Stomach (tissue), 9 donors: ENCODE results near the gene PPP1R12B. TPM values are rescaled to one million over a fixed set of nuclear protein-coding genes. Genes with fewer than 3 reads are reported as not detected.
"Not testable (repeated sequence)": the region's sequence is repeated elsewhere in the genome, so short reads cannot be mapped to it uniquely, and the experiment has no call there.

Experiments
- DNase-seq, 2 donors: peaks; one replicate each; pipeline versions ENCODE4 v3.0.0 to v3.0.0-alpha.2; 2013 to 2019
- H3K27ac ChIP-seq, 5 donors: fragments of 200-600 bp in 4 of 5; sonication (generic) in 4 of 5; one replicate each; pipeline ENCODE4 v1.5.1; 2013 to 2019; ENCODE audit warnings: mild to moderate bottlenecking in 1 of 5, moderate library complexity in 1 of 5
- H3K27me3 ChIP-seq, 3 donors: fragments of 200-600 bp; sonication (generic); one replicate each; pipeline ENCODE4 v1.5.1; 2017 to 2019; ENCODE audit warnings: mixed run types in 1 of 3
- H3K36me3 ChIP-seq, 4 donors: fragments of 200-600 bp; sonication (generic); 1 replicate in 3 of 4; 2 replicates in 1 of 4; pipeline ENCODE4 v1.5.1; 2016 to 2019
- H3K4me1 ChIP-seq, 4 donors: fragments of 200-600 bp; sonication (generic); one replicate each; pipeline ENCODE4 v1.5.1; 2016 to 2019
- H3K4me3 ChIP-seq, 4 donors: fragments of 200-600 bp; sonication (generic) in 3 of 4; one replicate each; pipeline ENCODE4 v1.5.1; 2016 to 2019; ENCODE audit warnings: mild to moderate bottlenecking in 1 of 4
- H3K9me3 ChIP-seq, 4 donors: fragments of 200-600 bp; sonication (generic); one replicate each; pipeline ENCODE4 v1.5.1; 2016 to 2019
- EP300 ChIP-seq: sonication (generic); formaldehyde crosslinking; IDR thresholded peaks from one replicate; pipeline ENCODE4 v1.6.1; 2017; ENCODE audit warnings: antibody characterized with exemption
- POLR2A ChIP-seq, 4 donors: fragments of 450-650 bp; IDR thresholded peaks; one replicate each; pipeline ENCODE4 v1.6.1; 2016; ENCODE audit warnings: antibody characterized with exemption in 4 of 4, control low read depth in 2 of 4, mild to moderate bottlenecking in 1 of 4, moderate library complexity in 1 of 4
- POLR2AphosphoS5 ChIP-seq, 3 donors: sonication (generic); formaldehyde crosslinking; IDR thresholded peaks; one replicate each; pipeline ENCODE4 v1.6.1; 2016; ENCODE audit warnings: antibody characterized with exemption in 3 of 3
- WGBS, 5 donors: extraction: QIAGEN DNeasy Blood & Tissue Kit in 3 of 5; methylation state at CpG; one replicate each; pipeline versions ENCODE4 v1.1.5 to v1.1.7; 2013 to 2018; 5-methylcytosine and 5-hydroxymethylcytosine counted together
- intact Hi-C: fragments of 100-400 bp; cut with DNase I; formaldehyde crosslinking; loops from one replicate; pipeline ENCODE4 v1.15.1; 2023; ENCODE audit warnings: low total_unique reads
- polyA plus RNA-seq, 3 donors: library from polyadenylated mRNA; stranded (reverse); fragments of 200-250 nt; gene quantifications; one replicate each; pipeline ENCODE4 v1.2.3, GENCODE V29; 2013
- total RNA-seq, 5 donors: library from RNA; depleted of rRNA; stranded (reverse); fragments of >200 nt; gene quantifications; one replicate each; pipeline versions ENCODE4 v1.1.0 to v1.2.3, GENCODE V29; 2014 to 2016
- TF ChIP-seq, protein P1 (sequence below), 7 experiments: fragments of 450-650 bp in 4 of 7; fragments of 200-600 bp in 3 of 7; sonication (generic) in 3 of 7; IDR thresholded peaks; one replicate each; pipeline ENCODE4 v1.5.1; 2016 to 2019; ENCODE audit warnings: antibody characterized with exemption in 7 of 7, control low read depth in 2 of 7, mild to moderate bottlenecking in 1 of 7
- donor health status: healthy with polysubstance abuse.
- donor health status: Bipolar disorder and iron deficiency.
- donor health status: healthy.

Gene PPP1R12B
- total and polyA plus RNA-seq, 8 donors: 9.7 to 352 (median 96.0) TPM

GRCh38 chr1:202619505-202619904 lies 271.0 kb downstream of the PPP1R12B start:
- H3K4me3 ChIP-seq: no peak overlapping the region
- peak in 1 of 2 donors; percentile 33 for DNase-seq
- H3K27me3 ChIP-seq: peaks cover 0 to 19% (median 0%) of the 10 kb centered on the region in 3 donors
- intact Hi-C loops: no loop called here
- TF ChIP-seq, protein P1, sequence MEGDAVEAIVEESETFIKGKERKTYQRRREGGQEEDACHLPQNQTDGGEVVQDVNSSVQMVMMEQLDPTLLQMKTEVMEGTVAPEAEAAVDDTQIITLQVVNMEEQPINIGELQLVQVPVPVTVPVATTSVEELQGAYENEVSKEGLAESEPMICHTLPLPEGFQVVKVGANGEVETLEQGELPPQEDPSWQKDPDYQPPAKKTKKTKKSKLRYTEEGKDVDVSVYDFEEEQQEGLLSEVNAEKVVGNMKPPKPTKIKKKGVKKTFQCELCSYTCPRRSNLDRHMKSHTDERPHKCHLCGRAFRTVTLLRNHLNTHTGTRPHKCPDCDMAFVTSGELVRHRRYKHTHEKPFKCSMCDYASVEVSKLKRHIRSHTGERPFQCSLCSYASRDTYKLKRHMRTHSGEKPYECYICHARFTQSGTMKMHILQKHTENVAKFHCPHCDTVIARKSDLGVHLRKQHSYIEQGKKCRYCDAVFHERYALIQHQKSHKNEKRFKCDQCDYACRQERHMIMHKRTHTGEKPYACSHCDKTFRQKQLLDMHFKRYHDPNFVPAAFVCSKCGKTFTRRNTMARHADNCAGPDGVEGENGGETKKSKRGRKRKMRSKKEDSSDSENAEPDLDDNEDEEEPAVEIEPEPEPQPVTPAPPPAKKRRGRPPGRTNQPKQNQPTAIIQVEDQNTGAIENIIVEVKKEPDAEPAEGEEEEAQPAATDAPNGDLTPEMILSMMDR (IDR thresholded peaks at IDR 0.05): no peak
- no peak for TF ChIP-seq POLR2A (IDR thresholded peaks at IDR 0.05)
- no peak for TF ChIP-seq POLR2AphosphoS5 (IDR thresholded peaks at IDR 0.05)
- no peak for TF ChIP-seq EP300
- 47 to 78% (median 65%) methylated on average over 2 of the region's 2 CpGs for WGBS, 5 donors
- H3K4me1 ChIP-seq: peaks cover 21 to 61% (median 37%) of the 10 kb centered on the region in 4 donors
- H3K9me3 ChIP-seq: no peaks in the 10 kb centered on the region
- H3K27ac ChIP-seq: no peak overlapping the region
- H3K36me3 ChIP-seq: no peaks in the 10 kb centered on the region

DNA sequence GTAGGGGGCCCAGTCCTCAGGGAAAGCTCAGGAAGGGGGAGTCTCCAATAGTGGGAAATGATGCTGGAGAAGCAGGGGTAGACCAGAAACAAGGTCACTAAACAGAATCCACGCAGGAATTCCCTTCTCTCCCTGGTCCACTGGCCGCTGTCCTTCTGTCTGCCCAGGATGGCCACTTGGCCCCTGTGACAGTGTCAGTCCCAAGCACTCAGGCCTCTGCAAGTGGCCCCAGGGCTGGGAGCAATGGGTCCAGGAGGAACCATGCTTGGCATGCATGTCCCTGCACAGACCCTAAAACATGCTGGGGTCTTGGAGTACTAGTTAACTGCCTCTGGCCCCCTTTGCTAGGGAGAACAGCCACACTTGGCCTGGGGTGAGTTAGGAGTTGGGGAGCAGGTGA lies 271.5 kb downstream of the PPP1R12B start:
- H3K4me3 ChIP-seq, DNase-seq, H3K27ac ChIP-seq, H3K36me3 ChIP-seq, H3K9me3 ChIP-seq, intact Hi-C loops: not testable (repeated sequence)
- Histone ChIP-seq H3K27me3 (peaks cover 0 to 19% (median 0%) of the 10 kb centered on the region in 3 donors), H3K4me1 (peaks cover 18 to 56% (median 33%) of the 10 kb centered on the region in 4 donors)
- WGBS, 5 donors: 89 to 100% (median 94%) methylated on average over 1 to 2 of the region's 2 CpGs; no CpG with 5 or more reads in 1 of the 5 donors

GRCh38 chr1:202621446-202621845 lies 272.9 kb downstream of the PPP1R12B start:
- TF ChIP-seq, protein P1 (IDR thresholded peaks at IDR 0.05): no peak
- TF ChIP-seq EP300 (no peak), POLR2A (IDR thresholded peaks at IDR 0.05) (no peak), POLR2AphosphoS5 (IDR thresholded peaks at IDR 0.05) (no peak)
- WGBS, 5 donors: 90 to 100% (median 95%) methylated on average over 3 of the region's 3 CpGs
- Histone ChIP-seq H3K4me3 (no peak overlapping the region), H3K4me1 (peaks cover 9 to 50% (median 27%) of the 10 kb centered on the region in 4 donors), H3K36me3 (no peaks in the 10 kb centered on the region), H3K27me3 (peaks cover 0 to 27% (median 0%) of the 10 kb centered on the region in 3 donors), H3K9me3 (no peaks in the 10 kb centered on the region), H3K27ac (no peak overlapping the region)
- intact Hi-C loops: no loop called here
- no peak for DNase-seq

DNA sequence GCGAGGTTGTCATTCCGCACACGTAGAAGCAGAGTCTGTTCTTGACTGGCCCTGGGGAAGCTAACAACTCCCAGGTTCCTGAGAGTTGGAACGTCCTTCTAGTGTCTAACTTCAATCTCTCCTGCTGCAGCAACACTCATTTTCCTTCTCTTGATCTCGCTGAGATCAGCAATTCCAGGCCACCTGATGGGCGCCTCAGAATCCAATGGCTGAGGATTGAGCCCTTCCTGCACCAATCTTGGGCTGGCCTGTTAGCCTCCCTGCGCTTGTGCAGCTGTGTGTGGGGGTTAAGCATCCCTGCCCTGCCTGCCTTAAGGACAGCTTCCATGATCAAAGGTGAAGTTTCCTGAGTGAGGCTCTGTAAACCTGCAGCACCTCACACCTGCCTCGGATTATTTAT lies 273.9 kb downstream of the PPP1R12B start:
- H3K4me3 ChIP-seq: no peak overlapping the region
- 87 to 94% (median 88%) methylated on average over 8 of the region's 8 CpGs for WGBS, 5 donors
- no peak overlapping the region for H3K27ac ChIP-seq
- peaks cover 9 to 45% (median 27%) of the 10 kb centered on the region in 4 donors for H3K4me1 ChIP-seq
- peaks cover 0 to 36% (median 0%) of the 10 kb centered on the region in 3 donors for H3K27me3 ChIP-seq
- H3K36me3 ChIP-seq: no peaks in the 10 kb centered on the region
- no peaks in the 10 kb centered on the region for H3K9me3 ChIP-seq
- TF ChIP-seq POLR2AphosphoS5 (IDR thresholded peaks at IDR 0.05): no peak
- no peak for TF ChIP-seq EP300
- TF ChIP-seq POLR2A (IDR thresholded peaks at IDR 0.05): no peak
- TF ChIP-seq, protein P1 (IDR thresholded peaks at IDR 0.05): no peak
- no peak for DNase-seq
- intact Hi-C loops: no loop called here

DNA sequence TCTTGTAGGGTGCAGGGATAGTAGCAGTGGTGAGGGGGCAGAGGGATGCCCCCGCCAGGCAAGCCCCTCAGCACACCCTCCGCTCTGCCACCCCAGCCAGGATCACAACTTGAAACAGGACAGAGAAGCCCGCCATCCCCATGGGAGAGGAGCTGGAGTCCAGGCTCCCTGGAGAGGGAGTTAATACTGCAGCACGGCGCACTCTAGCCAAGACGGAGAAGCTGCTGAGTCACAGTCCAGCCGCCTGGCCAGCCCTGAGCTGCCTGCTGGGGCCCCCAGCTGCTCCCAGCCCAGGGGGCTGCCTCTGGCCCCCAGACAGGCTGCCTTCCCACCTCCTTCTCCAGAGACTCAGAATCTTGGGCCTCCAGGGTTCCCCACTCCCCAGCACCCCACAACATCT lies 274.6 kb downstream of the PPP1R12B start:
- peak in 1 of 2 donors; percentile 58 for DNase-seq
- H3K9me3 ChIP-seq: no peaks in the 10 kb centered on the region
- H3K36me3 ChIP-seq: no peaks in the 10 kb centered on the region
- intact Hi-C loops: no loop called here
- H3K4me1 ChIP-seq: peaks cover 9 to 38% (median 24%) of the 10 kb centered on the region in 4 donors
- H3K27me3 ChIP-seq: peaks cover 0 to 42% (median 0%) of the 10 kb centered on the region in 3 donors
- H3K27ac ChIP-seq: peak overlapping the region in 1 of 5 donors; percentile 56
- WGBS, 5 donors: 57 to 76% (median 61%) methylated on average over 3 to 7 of the region's 7 CpGs
- no peak overlapping the region for H3K4me3 ChIP-seq
- TF ChIP-seq, protein P1 (IDR thresholded peaks at IDR 0.05): no peak
- no peak for TF ChIP-seq POLR2AphosphoS5 (IDR thresholded peaks at IDR 0.05)
- TF ChIP-seq POLR2A (IDR thresholded peaks at IDR 0.05): no peak

DNA sequence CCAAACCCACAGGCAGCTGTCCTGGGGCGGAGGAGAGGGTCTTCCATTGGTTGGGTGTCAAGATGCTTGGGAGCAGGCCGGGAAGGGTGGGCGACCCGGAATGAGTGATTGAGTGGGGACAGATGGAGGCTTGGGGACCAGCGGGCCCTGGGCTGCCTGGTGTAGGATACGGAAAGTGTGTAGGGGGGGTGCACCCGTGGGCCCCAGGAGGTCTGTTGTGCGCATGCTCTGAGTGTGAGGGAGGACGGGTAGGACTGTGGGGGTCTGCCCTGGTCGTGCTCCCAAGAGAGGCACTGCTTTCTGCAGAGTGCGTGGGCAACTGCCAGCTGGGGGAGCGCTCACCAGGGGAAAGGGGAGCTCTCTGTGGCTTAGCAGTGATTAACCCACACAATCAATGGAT lies 275.0 kb downstream of the PPP1R12B start:
- H3K36me3 ChIP-seq, DNase-seq, H3K4me3 ChIP-seq, intact Hi-C loops, H3K9me3 ChIP-seq: not testable (repeated sequence)
- peaks cover 0 to 46% (median 0%) of the 10 kb centered on the region in 3 donors for H3K27me3 ChIP-seq
- H3K27ac ChIP-seq: peak overlapping the region in 1 of 5 donors; percentile 56
- 53 to 84% (median 67%) methylated on average over 10 to 12 of the region's 12 CpGs for WGBS, 5 donors
- peaks cover 8 to 35% (median 22%) of the 10 kb centered on the region in 4 donors for H3K4me1 ChIP-seq
